Mesendoderm (in vitro differentiated cells): Measurements from ENCODE around the gene DIAPH1.

ENCODE experiments used
- DNase-seq: peaks from one replicate; pipeline ENCODE4 v3.0.0; 2013
- H2AK5ac ChIP-seq: 2 replicates; pipeline ENCODE4 v1.6.1; 2013; ENCODE audit warnings: low read length, inconsistent platforms
- H2BK120ac ChIP-seq: 2 replicates; pipeline ENCODE4 v1.6.1; 2013; ENCODE audit warnings: low read depth, mild to moderate bottlenecking, low read length, moderate library complexity, mixed read lengths
- H2BK15ac ChIP-seq: replicated peaks from 2 replicates; pipeline ENCODE4 v1.6.1; 2013; ENCODE audit warnings: low read depth, mild to moderate bottlenecking, moderate library complexity
- H2BK5ac ChIP-seq: 2 replicates; pipeline ENCODE4 v1.6.1; 2013; ENCODE audit warnings: low read length, inconsistent platforms
- H3K18ac ChIP-seq: 2 replicates; pipeline ENCODE4 v1.6.1; 2013; ENCODE audit warnings: mild to moderate bottlenecking, low read length, mixed read lengths
- H3K23ac ChIP-seq: one replicate; pipeline ENCODE4 v1.6.1; 2013; ENCODE audit warnings: low read length
- H3K27ac ChIP-seq: 2 replicates; pipeline ENCODE4 v1.5.1; 2013; ENCODE audit warnings: low read depth, mild to moderate bottlenecking, inconsistent platforms, low read length, moderate library complexity
- H3K27me3 ChIP-seq: 2 replicates; pipeline ENCODE4 v1.6.1; 2013; ENCODE audit warnings: low read length, control low read depth, mild to moderate bottlenecking, inconsistent platforms; ENCODE audit not compliant: insufficient read depth, poor library complexity
- H3K36me3 ChIP-seq: 2 replicates; pipeline ENCODE4 v1.6.1; 2013; ENCODE audit warnings: low read length, inconsistent platforms; ENCODE audit not compliant: control insufficient read depth, insufficient read depth
- H3K4ac ChIP-seq: one replicate; pipeline ENCODE4 v1.6.1; 2013; ENCODE audit warnings: low read depth, mild to moderate bottlenecking, low read length, moderate library complexity
- H3K4me1 ChIP-seq: 2 replicates; pipeline ENCODE4 v1.6.1; 2013; ENCODE audit warnings: low read depth, low read length, inconsistent platforms; ENCODE audit not compliant: control insufficient read depth
- H3K4me2 ChIP-seq: 2 replicates; pipeline ENCODE4 v1.6.1; 2013; ENCODE audit warnings: low read length
- H3K4me3 ChIP-seq: 2 replicates; pipeline ENCODE4 v1.5.1; 2013; ENCODE audit warnings: mild to moderate bottlenecking, low read length
- H3K56ac ChIP-seq: one replicate; pipeline ENCODE4 v1.6.1; 2013; ENCODE audit warnings: low read length
- H3K79me1 ChIP-seq: 2 replicates; pipeline ENCODE4 v1.6.1; 2013; ENCODE audit warnings: low read length, inconsistent platforms
- H3K79me2 ChIP-seq: 2 replicates; pipeline ENCODE4 v1.6.1; 2013; ENCODE audit warnings: mild to moderate bottlenecking, low read length; ENCODE audit not compliant: control insufficient read depth, insufficient read depth
- H3K9ac ChIP-seq: 2 replicates; pipeline ENCODE4 v1.6.1; 2013; ENCODE audit warnings: low read length, inconsistent platforms
- H4K5ac ChIP-seq: one replicate; pipeline ENCODE4 v1.6.1; 2013; ENCODE audit warnings: low read length
- H4K8ac ChIP-seq: one replicate; pipeline ENCODE4 v1.6.1; 2013; ENCODE audit warnings: low read depth, mild to moderate bottlenecking, control low read depth, low read length, moderate library complexity
- WGBS: extraction: QIAGEN DNeasy Blood & Tissue Kit; methylation state at CpG from one replicate; pipeline ENCODE4 v1.1.7; 2013; ENCODE audit warnings: low lambda C conversion rate, missing lambda C conversion rate; ENCODE audit not compliant: insufficient coverage; ENCODE audit errors: extremely low coverage; 5-methylcytosine and 5-hydroxymethylcytosine counted together

DIAPH1 gene

DNA sequence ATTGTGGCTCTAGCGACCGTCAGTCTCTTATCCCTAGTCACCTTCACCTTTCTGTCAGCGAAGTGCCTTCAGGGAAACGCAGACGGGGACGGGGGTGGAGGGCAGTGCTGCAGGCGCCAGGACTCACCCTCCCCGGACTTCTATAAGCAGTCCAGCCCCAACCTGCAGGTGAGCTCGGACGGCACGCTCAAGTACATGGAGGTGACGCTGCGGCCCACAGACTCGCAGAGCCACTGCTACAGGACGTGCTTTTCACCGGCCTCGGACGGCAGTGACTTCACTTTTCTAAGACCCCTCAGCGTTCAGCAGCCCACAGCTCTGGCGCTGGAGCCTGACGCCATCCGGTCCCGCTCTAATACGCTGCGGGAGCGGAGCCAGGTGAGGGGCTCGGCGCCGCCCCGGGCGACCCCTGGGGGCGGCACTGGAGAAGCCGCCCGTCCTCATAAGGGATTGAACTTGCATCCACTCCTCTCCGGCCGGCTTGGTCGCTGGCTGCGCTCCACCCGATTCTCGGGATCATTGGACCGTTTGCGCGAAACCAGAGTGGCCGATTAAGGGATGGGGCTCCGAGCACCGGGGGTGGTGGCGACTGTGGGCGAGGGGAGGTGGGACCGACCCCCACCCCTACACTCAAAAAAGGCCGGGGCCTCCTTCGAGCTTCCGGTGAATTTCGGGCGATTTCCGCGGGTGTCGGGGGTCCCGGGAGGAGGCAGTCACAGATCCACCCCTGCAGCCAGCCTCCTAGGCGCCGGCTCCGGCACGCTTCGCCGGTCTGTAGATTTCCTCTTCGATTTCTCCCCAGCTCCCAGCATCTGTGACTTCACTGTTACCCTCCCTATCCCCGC is 127.3 kb downstream of the DIAPH1 start:
- H3K23ac ChIP-seq = peak overlapping the region; percentile 3
- no peaks in the 10 kb centered on the region for H3K27me3 ChIP-seq
- no peak overlapping the region for H3K4ac ChIP-seq
- H4K5ac ChIP-seq = no peak overlapping the region
- H3K79me1 ChIP-seq = peaks cover 1% of the 10 kb centered on the region
- no peak overlapping the region for H2BK5ac ChIP-seq
- H3K9ac ChIP-seq = no peak overlapping the region
- no peak overlapping the region for H3K18ac ChIP-seq
- no CpG with 5 or more reads among the region's 66 CpGs for WGBS
- no peak overlapping the region for H2BK15ac ChIP-seq
- H3K36me3 ChIP-seq = no peaks in the 10 kb centered on the region
- H3K4me1 ChIP-seq = peaks cover 16% of the 10 kb centered on the region
- H3K4me2 ChIP-seq = no peak overlapping the region
- H4K8ac ChIP-seq = no peak overlapping the region
- no peak overlapping the region for H3K4me3 ChIP-seq
- no peak overlapping the region for H2BK120ac ChIP-seq
- H3K56ac ChIP-seq = peak overlapping the region; percentile 49
- H3K79me2 ChIP-seq = no peaks in the 10 kb centered on the region
- DNase-seq = no peak
- H2AK5ac ChIP-seq = no peak overlapping the region
- no peak overlapping the region for H3K27ac ChIP-seq

DNA sequence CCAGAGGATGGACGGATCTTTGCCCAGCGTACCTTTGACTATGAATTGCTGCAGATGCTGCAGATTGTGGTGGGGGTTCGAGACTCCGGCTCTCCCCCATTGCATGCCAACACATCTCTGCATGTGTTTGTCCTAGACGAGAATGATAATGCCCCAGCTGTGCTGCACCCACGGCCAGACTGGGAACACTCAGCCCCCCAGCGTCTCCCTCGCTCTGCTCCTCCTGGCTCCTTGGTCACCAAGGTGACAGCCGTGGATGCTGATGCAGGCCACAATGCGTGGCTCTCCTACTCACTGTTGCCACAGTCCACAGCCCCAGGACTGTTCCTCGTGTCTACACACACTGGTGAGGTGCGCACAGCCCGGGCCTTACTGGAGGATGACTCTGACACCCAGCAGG is 128.0 kb downstream of the DIAPH1 start:
- peaks cover 1% of the 10 kb centered on the region for H3K79me1 ChIP-seq
- peaks cover 14% of the 10 kb centered on the region for H3K4me1 ChIP-seq
- no CpG with 5 or more reads among the region's 13 CpGs for WGBS
- peak overlapping the region; percentile 49 for H3K56ac ChIP-seq
- DNase-seq = no peak
- H4K8ac ChIP-seq = no peak overlapping the region
- H3K79me2 ChIP-seq = no peaks in the 10 kb centered on the region
- no peak overlapping the region for H4K5ac ChIP-seq
- no peak overlapping the region for H2BK15ac ChIP-seq
- no peak overlapping the region for H3K4me3 ChIP-seq
- H3K23ac ChIP-seq = no peak overlapping the region
- no peak overlapping the region for H2BK5ac ChIP-seq
- no peaks in the 10 kb centered on the region for H3K27me3 ChIP-seq
- H2AK5ac ChIP-seq = no peak overlapping the region
- no peaks in the 10 kb centered on the region for H3K36me3 ChIP-seq
- H3K4me2 ChIP-seq = no peak overlapping the region
- no peak overlapping the region for H3K4ac ChIP-seq
- no peak overlapping the region for H3K9ac ChIP-seq
- H3K27ac ChIP-seq = no peak overlapping the region
- H3K18ac ChIP-seq = no peak overlapping the region
- H2BK120ac ChIP-seq = no peak overlapping the region

DNA sequence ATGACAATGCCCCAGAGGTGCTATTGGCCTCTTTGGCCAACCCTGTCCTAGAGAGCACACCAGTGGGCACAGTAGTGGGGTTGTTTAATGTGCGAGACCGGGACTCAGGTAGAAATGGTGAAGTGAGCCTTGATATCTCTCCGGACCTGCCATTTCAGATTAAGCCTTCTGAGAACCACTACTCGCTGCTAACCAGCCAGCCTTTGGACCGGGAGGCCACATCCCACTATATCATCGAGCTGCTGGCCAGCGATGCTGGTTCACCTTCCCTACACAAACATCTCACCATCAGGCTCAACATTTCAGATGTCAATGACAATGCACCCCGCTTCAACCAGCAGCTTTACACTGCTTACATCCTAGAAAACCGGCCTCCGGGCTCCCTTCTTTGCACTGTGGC is 128.5 kb downstream of the DIAPH1 start:
- WGBS = no CpG with 5 or more reads among the region's 10 CpGs
- H3K4ac ChIP-seq = no peak overlapping the region
- no peak overlapping the region for H3K9ac ChIP-seq
- H2BK5ac ChIP-seq = no peak overlapping the region
- no peak overlapping the region for H2AK5ac ChIP-seq
- no peak for DNase-seq
- H3K36me3 ChIP-seq = no peaks in the 10 kb centered on the region
- no peak overlapping the region for H3K23ac ChIP-seq
- no peak overlapping the region for H3K18ac ChIP-seq
- no peak overlapping the region for H3K4me3 ChIP-seq
- no peak overlapping the region for H4K8ac ChIP-seq
- H3K79me2 ChIP-seq = no peaks in the 10 kb centered on the region
- no peak overlapping the region for H3K4me2 ChIP-seq
- H3K27me3 ChIP-seq = no peaks in the 10 kb centered on the region
- H2BK15ac ChIP-seq = no peak overlapping the region
- H3K4me1 ChIP-seq = peaks cover 13% of the 10 kb centered on the region
- H2BK120ac ChIP-seq = no peak overlapping the region
- no peak overlapping the region for H4K5ac ChIP-seq
- H3K56ac ChIP-seq = no peak overlapping the region
- peaks cover 1% of the 10 kb centered on the region for H3K79me1 ChIP-seq
- H3K27ac ChIP-seq = no peak overlapping the region

DNA sequence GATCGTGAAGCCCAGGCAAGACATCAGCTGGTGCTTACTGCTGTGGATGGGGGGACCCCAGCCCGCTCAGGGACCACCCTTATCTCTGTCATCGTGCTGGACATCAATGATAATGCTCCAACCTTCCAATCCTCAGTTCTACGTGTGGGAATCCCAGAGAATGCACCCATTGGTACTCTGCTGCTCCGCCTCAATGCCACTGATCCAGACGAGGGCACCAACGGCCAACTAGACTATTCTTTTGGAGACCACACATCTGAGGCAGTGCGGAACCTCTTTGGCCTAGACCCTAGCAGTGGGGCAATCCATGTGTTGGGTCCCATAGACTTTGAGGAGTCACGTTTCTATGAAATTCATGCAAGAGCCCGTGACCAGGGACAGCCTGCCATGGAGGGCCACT is 129.0 kb downstream of the DIAPH1 start:
- peaks cover 1% of the 10 kb centered on the region for H3K79me1 ChIP-seq
- H4K5ac ChIP-seq = no peak overlapping the region
- no peaks in the 10 kb centered on the region for H3K79me2 ChIP-seq
- no peak overlapping the region for H2AK5ac ChIP-seq
- no peak for DNase-seq
- H3K27me3 ChIP-seq = no peaks in the 10 kb centered on the region
- H3K4me2 ChIP-seq = no peak overlapping the region
- peaks cover 14% of the 10 kb centered on the region for H3K4me1 ChIP-seq
- no peak overlapping the region for H2BK120ac ChIP-seq
- no peak overlapping the region for H4K8ac ChIP-seq
- no CpG with 5 or more reads among the region's 10 CpGs for WGBS
- H3K56ac ChIP-seq = no peak overlapping the region
- H3K23ac ChIP-seq = no peak overlapping the region
- no peak overlapping the region for H3K9ac ChIP-seq
- no peak overlapping the region for H3K4me3 ChIP-seq
- no peak overlapping the region for H2BK5ac ChIP-seq
- H2BK15ac ChIP-seq = no peak overlapping the region
- H3K27ac ChIP-seq = no peak overlapping the region
- no peak overlapping the region for H3K18ac ChIP-seq
- H3K36me3 ChIP-seq = no peaks in the 10 kb centered on the region
- no peak overlapping the region for H3K4ac ChIP-seq

DNA sequence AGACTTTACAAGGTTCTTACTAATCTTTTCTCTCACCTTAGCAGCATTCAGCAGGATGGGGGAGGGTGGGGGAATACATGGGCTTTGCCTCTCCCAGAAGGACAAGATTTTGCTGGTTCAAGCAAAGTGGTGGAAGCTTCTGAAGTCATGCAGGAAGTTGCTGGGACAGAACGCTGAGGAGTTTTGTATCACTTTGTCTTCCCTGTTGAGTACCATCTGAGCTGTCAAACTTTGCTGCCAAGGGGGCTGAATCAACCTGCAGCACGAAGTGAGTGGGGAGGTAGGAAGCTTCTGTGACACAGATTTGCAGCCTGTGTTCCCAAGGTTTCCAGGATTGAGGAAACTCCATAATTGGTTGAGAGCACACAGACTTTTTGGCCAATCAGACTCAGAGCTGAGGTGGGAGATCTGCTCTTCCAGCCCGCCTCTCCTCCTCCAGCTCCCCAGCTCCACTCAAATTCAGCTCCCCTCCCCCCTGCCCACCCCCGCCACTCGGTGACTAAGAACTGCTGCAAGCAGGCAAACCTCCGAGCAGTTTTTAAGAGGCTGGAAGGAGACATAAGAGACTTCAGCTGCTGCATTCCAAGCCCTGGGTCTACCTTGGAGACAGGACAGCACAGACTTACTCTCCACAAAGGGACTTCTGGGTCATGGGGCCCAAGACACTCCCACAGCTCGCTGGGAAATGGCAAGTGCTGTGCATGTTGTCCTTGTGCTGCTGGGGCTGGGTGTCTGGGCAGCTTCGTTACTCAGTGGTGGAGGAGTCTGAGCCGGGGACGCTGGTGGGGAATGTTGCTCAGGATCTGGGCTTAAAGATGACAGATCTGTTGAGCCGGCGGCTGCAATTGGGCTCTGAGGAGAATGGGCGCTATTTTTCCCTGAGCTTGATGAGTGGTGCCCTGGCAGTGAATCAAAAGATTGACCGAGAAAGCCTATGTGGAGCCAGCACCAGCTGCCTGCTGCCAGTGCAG is 129.9 kb downstream of the DIAPH1 start, which contains the start of gene PCDHGC5:
PCDHGC5 (plus strand) TSS at position 491 of the 971 bp plus-strand sequence; CDS start at position 651, 160 bp downstream.
- H4K5ac ChIP-seq = no peak within 1 kb of the TSS
- H3K4me2 ChIP-seq = no peak within 1 kb of the TSS
- no peak within 1 kb of the TSS for H2BK120ac ChIP-seq
- DNase-seq = peak; percentile 73
- H3K18ac ChIP-seq = no peak within 1 kb of the TSS
- no peaks in the 10 kb centered on the region for H3K79me2 ChIP-seq
- H3K27ac ChIP-seq = no peak within 1 kb of the TSS
- no peak within 1 kb of the TSS for H2BK5ac ChIP-seq
- no peak within 1 kb of the TSS for H3K4me3 ChIP-seq
- H3K4ac ChIP-seq = no peak within 1 kb of the TSS
- no peaks in the 10 kb centered on the region for H3K36me3 ChIP-seq
- no peak within 1 kb of the TSS for H3K23ac ChIP-seq
- H3K79me1 ChIP-seq = peaks cover 1% of the 10 kb centered on the region
- H4K8ac ChIP-seq = no peak within 1 kb of the TSS
- no peak within 1 kb of the TSS for H2BK15ac ChIP-seq
- peaks cover 9% of the 10 kb centered on the region for H3K4me1 ChIP-seq
- H3K56ac ChIP-seq = peak within 1 kb of the TSS; percentile 11
- H3K9ac ChIP-seq = no peak within 1 kb of the TSS
- WGBS = no CpG with 5 or more reads among the region's 14 CpGs
- no peak within 1 kb of the TSS for H2AK5ac ChIP-seq
- no peaks in the 10 kb centered on the region for H3K27me3 ChIP-seq
